Measurements from ENCODE around the gene NEBL.

GRCh38 chr10:20847512-20847911 lies 49.6 kb downstream of the NEBL start:
- TF ChIP-seq YY1 (IDR thresholded peaks at IDR 0.05; ENCODE audit: insufficient read depth, insufficient read length), result no peak
- no peak for TF ChIP-seq ZNF274 (IDR thresholded peaks at IDR 0.05; ENCODE audit: low read depth, low read length)
- TF ChIP-seq SUZ12 (IDR thresholded peaks at IDR 0.05; ENCODE audit: extremely low read depth, insufficient read depth, insufficient read length), result no peak

All from NT2/D1 (cell line).